AG04449 (cell line): ENCODE results near the gene RGS9.

Source experiments
- CTCF ChIA-PET: fragments of 350-600 bp; formaldehyde crosslinking; extraction: SDS; loops from one replicate; lab custom pipeline; 2021; ENCODE audit warnings: antibody characterized with exemption; lab: Yijun Ruan, JAX
- POLR2A ChIA-PET: fragments of 400-600, 350-600 bp; formaldehyde crosslinking; extraction: SDS; loops from one replicate; lab custom pipeline; 2020; ENCODE audit warnings: antibody characterized with exemption, inconsistent platforms; lab: Yijun Ruan, JAX
- DNase-seq: peaks from one replicate; pipeline ENCODE4 v3.0.0-alpha.2; 2010; ENCODE audit warnings: low read depth, low spot score
- H3K4me3 ChIP-seq: 2 replicates; pipeline ENCODE4 v1.5.1; 2011; ENCODE audit warnings: low read depth, mild to moderate bottlenecking, control low read depth, low read length
- CTCF ChIP-seq: IDR thresholded peaks from one replicate; pipeline ENCODE4 v1.5.1; 2011; ENCODE audit warnings: mild to moderate bottlenecking, moderate library complexity, low read length, control low read depth, inconsistent platforms; ENCODE audit not compliant: insufficient read depth; ENCODE audit errors: missing control alignments

Gene RGS9

GRCh38 chr17:65228287-65228686, 91.1 kb downstream of the RGS9 start:
- POLR2A ChIA-PET: no interaction called here
- no peak overlapping the region for H3K4me3 ChIP-seq
- DNase-seq: no peak
- TF ChIP-seq CTCF: no peak
- CTCF ChIA-PET: interaction anchor here (1.3 to 6.1 kb wide), 3 partner anchors 9 to 937 kb away, joined by 3 to 107 read pairs (median 5); no protein-coding TSS in a partner anchor

GRCh38 chr17:65228734-65229620, 91.8 kb downstream of the RGS9 start:
- CTCF ChIA-PET: interaction anchor here (1.3 to 6.1 kb wide), 4 partner anchors 10 to 936 kb away, joined by 3 to 107 read pairs (median 18); no protein-coding TSS in a partner anchor
- TF ChIP-seq CTCF: no peak
- H3K4me3 ChIP-seq: no peak overlapping the region
- no peak for DNase-seq
- POLR2A ChIA-PET: no interaction called here

- no peak for TF ChIP-seq CTCF
- H3K4me3 ChIP-seq: no peak overlapping the region
- ChIA-PET POLR2A (no interaction called here), CTCF (interaction anchor here (4.9 to 6.1 kb wide), 2 partner anchors 327 to 936 kb away, joined by 32 to 107 read pairs; no protein-coding TSS in a partner anchor)
- no peak for DNase-seq
These were observed 92.4 kb downstream of the RGS9 start for GRCh38 chr17:65229621-65229995.

- ChIA-PET CTCF (interaction anchor here (0.8 to 6.1 kb wide), 5 partner anchors 10 to 959 kb away, joined by 3 to 107 read pairs (median 19); no protein-coding TSS in a partner anchor), POLR2A (no interaction called here)
- no peak for DNase-seq
- TF ChIP-seq CTCF: no peak
- H3K4me3 ChIP-seq: no peak overlapping the region
These were observed 92.9 kb downstream of the RGS9 start for GRCh38 chr17:65230040-65230439.

- no peak overlapping the region for H3K4me3 ChIP-seq
These were observed 93.9 kb downstream of the RGS9 start for GRCh38 chr17:65231086-65231485.

More at GRCh38 chr17:65231086-65231485, 93.9 kb downstream of the RGS9 start:
- ChIA-PET CTCF (interaction anchor here (0.7 to 6.1 kb wide), 29 partner anchors 9 to 1439 kb away, joined by 3 to 107 read pairs (median 4); no protein-coding TSS in a partner anchor), POLR2A (no interaction called here)
- TF ChIP-seq CTCF: no peak
- DNase-seq: no peak
